SK-N-SH treated with all-trans-retinoic acid at 6 μM for 48 hours (cell line): ENCODE data around the gene GRHL1.

Source experiments
- CREB5 ChIP-seq: fragments of 250-450 bp; sonication (Bioruptor Pico); IDR thresholded peaks from 2 replicates; pipeline ENCODE4 v1.5.1; 2020; ENCODE audit warnings: low read depth, mild to moderate bottlenecking, moderate library complexity
- ESRRG ChIP-seq: fragments of 250-450 bp; sonication (Bioruptor Pico); IDR thresholded peaks from 2 replicates; pipeline ENCODE4 v1.6.1; 2021; ENCODE audit warnings: mild to moderate bottlenecking
- TF ChIP-seq, protein P1 (sequence below): fragments of 250-450 bp; sonication (Bioruptor Pico); IDR thresholded peaks from 2 replicates; pipeline ENCODE4 v1.8.0; 2020; ENCODE audit warnings: mild to moderate bottlenecking, moderate library complexity, borderline replicate concordance

GRCh38 chr2:10035633-10036032 is 84.1 kb downstream of the GRHL1 start:
- TF ChIP-seq, protein P1, sequence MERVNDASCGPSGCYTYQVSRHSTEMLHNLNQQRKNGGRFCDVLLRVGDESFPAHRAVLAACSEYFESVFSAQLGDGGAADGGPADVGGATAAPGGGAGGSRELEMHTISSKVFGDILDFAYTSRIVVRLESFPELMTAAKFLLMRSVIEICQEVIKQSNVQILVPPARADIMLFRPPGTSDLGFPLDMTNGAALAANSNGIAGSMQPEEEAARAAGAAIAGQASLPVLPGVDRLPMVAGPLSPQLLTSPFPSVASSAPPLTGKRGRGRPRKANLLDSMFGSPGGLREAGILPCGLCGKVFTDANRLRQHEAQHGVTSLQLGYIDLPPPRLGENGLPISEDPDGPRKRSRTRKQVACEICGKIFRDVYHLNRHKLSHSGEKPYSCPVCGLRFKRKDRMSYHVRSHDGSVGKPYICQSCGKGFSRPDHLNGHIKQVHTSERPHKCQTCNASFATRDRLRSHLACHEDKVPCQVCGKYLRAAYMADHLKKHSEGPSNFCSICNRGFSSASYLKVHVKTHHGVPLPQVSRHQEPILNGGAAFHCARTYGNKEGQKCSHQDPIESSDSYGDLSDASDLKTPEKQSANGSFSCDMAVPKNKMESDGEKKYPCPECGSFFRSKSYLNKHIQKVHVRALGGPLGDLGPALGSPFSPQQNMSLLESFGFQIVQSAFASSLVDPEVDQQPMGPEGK (CRISPR knock-in tag) = no peak
- TF ChIP-seq ESRRG (CRISPR knock-in tag) (no peak), CREB5 (CRISPR knock-in tag) (no peak)
